AG10803 (cell line): ENCODE results near the gene DPP4.

Source experiments
- DNase-seq: peaks from one replicate; pipeline ENCODE4 v3.0.0; 2010; ENCODE audit warnings: low read depth
- H3K4me3 ChIP-seq: 2 replicates; pipeline ENCODE4 v1.5.1; 2011; ENCODE audit warnings: mild to moderate bottlenecking, low read length, control low read depth
- CTCF ChIP-seq: conservative IDR thresholded peaks from 2 replicates; pipeline ENCODE4 v1.5.1; 2011; ENCODE audit warnings: mild to moderate bottlenecking, low read length, control low read depth, inconsistent platforms

DPP4 gene

GRCh38 chr2:162069267-162069903 lies 4.6 kb downstream of the DPP4 start:
- TF ChIP-seq CTCF, result no peak
- DNase-seq, result no peak
- H3K4me3 ChIP-seq, result no peak overlapping the region

GRCh38 chr2:162067596-162067995 lies 6.4 kb downstream of the DPP4 start:
- no peak for TF ChIP-seq CTCF
- DNase-seq, result no peak
- H3K4me3 ChIP-seq, result no peak overlapping the region

- DNase-seq, result no peak
- no peak for TF ChIP-seq CTCF
- no peak overlapping the region for H3K4me3 ChIP-seq
These were observed 8.2 kb downstream of the DPP4 start for GRCh38 chr2:162065767-162066166.

- H3K4me3 ChIP-seq, result no peak overlapping the region
These were observed 10.1 kb downstream of the DPP4 start for GRCh38 chr2:162063899-162064298.

GRCh38 chr2:162063281-162063680 lies 10.7 kb downstream of the DPP4 start:
- TF ChIP-seq CTCF, result no peak
- H3K4me3 ChIP-seq, result no peak overlapping the region
- DNase-seq, result no peak

More at GRCh38 chr2:162063899-162064298, 10.1 kb downstream of the DPP4 start:
- no peak for TF ChIP-seq CTCF
- no peak for DNase-seq

GRCh38 chr2:162062559-162062958 lies 11.5 kb downstream of the DPP4 start:
- no peak overlapping the region for H3K4me3 ChIP-seq
- TF ChIP-seq CTCF, result no peak
- peak; percentile 22 for DNase-seq

- H3K4me3 ChIP-seq, result no peak overlapping the region
- no peak for TF ChIP-seq CTCF
- no peak for DNase-seq
These were observed 13.0 kb downstream of the DPP4 start for GRCh38 chr2:162061021-162061420.
